Stimulated activated CD8-positive, alpha-beta memory T cell treated with anti-CD3 and anti-CD28 coated beads, Interleukin-15, amount 100 ng/mL, for 1 hour (primary cell): Measurements from ENCODE around the gene FCGBP.
"Not testable (repeated sequence)": the region's sequence is repeated elsewhere in the genome, so short reads cannot be mapped to it uniquely, and the experiment has no call there.

Source experiments
- DNase-seq: peaks from one replicate; pipeline ENCODE4 v3.0.0-alpha.2; 2020; ENCODE audit warnings: low read depth

FCGBP gene

DNA sequence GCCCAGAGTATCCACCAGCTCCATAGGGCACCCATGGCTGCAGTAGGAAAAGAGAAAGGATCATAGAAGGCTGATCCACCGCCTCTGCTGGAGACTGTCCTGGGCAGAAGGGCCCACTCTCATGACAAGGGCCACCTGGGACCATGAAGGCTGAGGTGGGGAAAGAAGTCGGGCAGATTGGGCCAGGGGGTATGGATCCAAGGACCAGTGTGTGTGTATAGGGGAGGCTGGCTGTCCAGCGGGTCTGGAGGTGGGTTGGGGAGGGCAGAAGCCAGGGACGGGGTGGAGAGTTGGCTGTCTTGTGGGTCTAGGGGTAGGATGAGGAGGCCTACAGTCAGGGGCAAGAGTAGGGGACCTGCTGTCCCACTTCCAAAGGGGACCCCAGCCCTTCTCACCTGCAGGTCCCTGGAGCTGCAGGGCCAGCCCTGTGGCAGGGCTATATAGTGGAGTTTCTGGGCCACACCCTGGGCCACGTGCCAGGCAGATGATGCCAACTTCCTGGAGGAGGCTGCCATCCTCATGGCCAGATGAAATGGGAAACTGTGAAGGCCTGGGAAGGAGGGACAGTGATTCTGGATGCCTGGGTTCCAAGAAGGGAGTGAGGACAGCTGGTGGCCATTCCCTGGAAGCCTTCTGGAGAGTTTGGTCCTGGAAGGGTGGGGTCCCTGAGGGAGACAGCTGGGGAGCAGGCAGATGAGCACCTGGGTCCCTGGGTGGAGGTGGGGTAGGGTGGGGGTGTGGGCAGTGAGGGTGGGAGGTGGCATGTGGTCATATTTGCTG is at the start of gene FCGBP:
FCGBP (minus strand) TSS at position 51 of the 780 bp plus-strand sequence.
- no peak for DNase-seq

GRCh38 chr19:39983695-39984300 is 49.4 kb upstream of the FCGBP start:
- DNase-seq = no peak

DNA sequence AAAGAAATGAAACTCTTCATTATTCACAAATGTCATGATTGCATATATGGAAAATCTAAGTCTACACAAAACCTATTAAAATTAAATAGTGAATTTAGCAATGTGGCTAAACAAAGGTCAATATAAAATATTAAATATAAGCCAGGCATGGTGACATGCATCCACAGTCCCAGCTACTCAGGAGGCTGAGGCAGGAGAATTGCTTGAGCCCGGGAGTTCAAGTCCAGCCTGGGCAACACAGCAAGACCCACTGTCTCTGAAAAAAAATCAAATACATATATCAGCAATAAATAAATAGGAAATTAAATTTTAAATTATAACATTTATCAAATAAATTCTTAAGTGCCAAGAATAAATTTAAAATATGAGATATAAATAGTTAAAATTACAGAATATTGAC is 48.4 kb upstream of the FCGBP start:
- DNase-seq = no peak

- DNase-seq = no peak
Observed at GRCh38 chr19:39974377-39975155, 40.1 kb upstream of the FCGBP start.

DNA sequence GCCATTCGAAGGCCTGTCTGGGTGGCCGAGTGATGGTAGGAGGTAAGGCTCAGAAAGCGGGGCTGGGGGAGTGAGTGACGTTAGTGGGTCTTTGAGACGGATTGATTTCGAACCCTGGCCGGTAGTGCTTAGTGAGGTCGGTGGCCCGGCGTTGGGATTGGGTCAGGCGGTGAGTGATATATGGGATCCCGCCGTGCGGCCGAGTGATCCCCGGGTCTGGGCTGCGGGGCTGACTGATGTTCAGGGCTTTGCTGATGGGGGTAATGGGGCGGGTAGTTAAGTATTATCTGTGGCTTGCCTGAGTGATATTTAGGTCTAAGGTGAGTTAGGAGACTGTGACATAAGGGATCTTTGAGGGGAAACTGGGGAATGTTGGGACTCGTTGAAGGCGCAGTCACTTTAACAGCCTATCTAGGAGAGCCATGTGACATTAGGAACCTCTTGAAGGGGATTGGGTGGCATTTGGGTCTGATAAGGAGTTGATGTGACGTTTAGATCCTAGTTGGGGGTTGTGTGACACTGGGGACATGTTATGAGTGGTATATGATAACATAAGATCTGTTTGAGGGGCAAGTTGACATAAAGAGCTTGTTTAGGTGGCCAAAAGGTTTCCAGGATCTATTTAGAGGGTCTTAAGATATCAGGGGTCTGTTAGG is 37.1 kb upstream of the FCGBP start:
- no peak for DNase-seq

DNA sequence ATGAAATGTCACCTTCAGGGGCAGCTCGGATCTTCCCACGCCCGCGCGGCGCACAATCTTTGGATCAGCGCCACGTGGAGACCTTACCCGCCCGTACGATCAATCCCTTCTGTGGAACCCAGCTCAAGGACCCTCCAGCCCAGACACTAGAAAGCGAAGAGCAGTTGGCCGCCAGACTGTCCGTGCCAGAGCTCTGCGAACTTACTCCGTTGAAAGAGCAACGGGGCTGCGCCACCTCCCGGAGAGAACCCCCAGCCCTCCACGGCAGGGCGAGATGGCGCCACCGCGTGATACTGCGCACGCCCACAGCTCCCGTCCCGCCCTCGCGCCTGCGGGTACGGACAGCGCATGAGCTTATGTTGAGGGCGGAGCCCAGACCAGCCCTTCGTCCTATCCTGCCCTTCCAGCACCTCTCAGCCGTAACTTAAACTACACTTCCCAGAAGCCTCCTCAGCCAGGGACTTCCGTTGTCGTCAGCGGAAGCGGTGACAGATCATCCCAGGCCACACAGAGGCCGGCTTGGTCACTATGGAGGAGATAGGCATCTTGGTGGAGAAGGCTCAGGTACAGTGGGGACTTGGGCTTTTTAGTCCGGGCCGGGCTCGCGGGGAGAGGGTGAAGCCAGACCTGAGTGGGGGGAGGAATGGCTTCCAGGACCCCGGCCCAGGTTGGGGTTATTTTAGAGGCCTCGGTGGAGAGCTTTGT is 36.4 kb upstream of the FCGBP start, which contains the start of gene PSMC4:
PSMC4 (plus strand) TSS at position 491 of the 705 bp plus-strand sequence; CDS start at position 529, 38 bp downstream.
- peak; percentile 96 for DNase-seq

DNA sequence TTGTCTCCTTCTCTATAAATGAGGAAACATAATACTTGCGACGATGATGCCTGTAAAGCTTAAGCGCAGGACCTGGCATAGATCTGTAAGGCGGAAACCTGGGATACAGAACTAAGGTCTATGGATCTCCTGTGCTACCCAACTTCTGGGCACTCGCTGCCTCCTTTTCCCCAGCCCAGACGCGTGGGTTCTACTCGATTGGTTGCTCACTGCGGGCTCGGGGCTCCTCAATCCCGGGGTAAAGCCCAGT is 35.9 kb upstream of the FCGBP start:
- peak; percentile 7 for DNase-seq

DNA sequence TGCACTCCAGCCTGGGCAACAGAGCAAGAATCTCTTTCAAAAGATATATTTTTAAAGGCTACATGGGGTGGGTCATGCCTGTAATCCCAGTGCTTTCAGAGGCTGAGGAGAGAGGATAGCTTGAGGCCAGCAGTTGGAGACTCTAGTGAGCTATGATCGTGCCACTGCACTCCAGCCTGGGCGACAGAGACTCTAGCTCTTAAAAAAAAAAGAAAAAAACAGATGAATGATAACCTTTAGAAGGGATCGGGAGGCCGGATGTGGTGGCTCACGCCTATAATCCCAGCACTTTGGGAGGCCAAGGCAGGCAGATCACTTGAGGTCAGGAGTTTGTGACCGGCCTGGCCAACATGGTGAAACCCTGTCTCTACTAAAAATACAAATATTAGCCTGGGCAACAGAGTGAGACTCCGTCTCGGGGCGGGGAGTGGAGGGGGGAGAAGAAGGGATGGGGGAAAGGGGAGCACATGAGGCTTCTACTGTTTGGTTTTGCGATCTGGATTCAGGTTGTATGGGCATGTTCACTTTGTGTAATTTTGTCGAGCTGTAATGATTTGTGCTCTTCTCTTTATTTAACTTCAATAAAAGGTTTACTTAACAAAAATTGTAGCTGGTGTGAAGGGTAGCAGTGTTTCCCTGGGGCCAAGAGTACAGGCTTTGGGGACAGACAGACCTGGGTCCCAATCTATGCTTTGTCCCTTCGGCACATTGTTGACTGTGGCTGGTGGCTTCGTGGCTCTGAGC is 35.4 kb upstream of the FCGBP start:
- DNase-seq = no peak

DNA sequence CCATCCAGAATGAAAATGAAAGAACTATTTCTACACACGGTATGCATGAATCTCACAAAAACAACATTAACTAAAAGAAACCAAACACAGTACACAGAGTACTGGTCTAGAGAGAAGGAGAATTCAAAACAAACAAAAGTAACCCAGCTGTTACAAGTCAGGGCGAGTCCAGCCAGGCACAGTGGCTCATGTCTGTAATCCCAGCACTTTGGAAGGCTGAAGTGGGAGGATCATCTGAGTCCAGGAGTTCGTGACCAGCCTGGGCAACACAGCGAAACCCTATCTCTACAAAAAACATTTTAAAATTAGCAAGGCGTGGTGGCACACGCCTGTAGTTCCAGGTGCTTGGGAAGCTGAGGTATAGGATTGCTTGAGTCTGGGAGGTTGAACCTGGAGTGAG is 34.8 kb upstream of the FCGBP start:
- DNase-seq = no peak

DNA sequence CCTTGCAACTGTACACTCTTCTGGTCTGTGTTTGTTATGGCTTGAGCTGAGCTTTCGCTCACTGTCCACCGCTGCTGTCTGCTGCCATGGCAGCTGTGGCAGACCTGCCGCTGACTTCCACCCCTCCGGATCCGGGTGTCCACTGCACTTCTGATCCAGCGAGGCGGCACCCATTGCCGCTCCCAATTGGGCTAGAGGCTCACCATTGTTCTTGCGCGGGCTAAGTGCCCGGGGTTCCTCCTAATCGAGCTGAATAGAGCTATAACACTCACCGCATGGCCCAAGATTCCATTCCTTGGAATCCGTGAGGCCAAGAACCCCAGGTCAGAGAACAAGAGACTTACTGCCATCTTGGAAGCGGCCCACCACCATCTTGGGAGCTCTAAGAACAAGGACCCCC is 34.4 kb upstream of the FCGBP start:
- no peak for DNase-seq

GRCh38 chr19:39967561-39967960 is 33.1 kb upstream of the FCGBP start:
- no peak for DNase-seq

DNA sequence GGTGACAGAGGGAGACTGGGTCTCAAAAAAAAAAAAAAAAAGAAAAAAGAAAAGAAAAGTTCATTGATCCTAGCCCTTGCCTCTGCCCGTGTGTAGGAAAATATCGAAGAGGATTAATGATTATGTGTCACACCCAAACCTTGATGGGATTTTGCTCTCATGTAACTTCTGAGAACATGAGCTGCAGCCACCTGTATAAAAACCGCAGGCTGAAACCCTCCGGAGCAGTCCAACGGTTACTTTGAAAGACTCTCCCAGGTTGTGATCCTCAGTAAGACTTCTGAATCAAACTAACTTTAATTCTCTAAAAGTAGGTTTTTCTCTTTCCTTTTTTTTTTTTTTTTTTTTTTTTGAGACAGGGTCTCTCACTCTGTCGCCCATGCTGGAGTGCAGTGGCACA is 32.2 kb upstream of the FCGBP start:
- DNase-seq = no peak

- no peak for DNase-seq
Observed at GRCh38 chr19:39963898-39964297, 29.5 kb upstream of the FCGBP start.

DNA sequence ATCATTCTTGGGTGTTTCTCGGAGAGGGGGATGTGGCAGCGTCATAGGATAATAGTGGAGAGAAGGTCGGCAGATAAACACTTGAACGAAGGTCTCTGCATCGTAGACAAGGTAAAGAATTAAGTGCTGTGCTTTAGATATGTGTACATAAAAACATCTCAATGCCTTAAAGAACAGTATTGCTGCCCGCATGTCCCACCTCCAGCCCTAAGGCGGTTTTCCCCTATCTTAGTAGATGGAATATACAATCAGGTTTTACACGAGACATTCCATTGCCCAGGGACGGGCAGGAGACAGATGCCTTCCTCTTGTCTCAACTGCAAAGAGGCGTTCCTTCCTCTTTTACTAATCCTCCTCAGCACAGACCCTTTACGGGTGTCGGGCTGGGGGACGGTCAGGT is 25.0 kb upstream of the FCGBP start:
- not testable (repeated sequence) for DNase-seq

DNA sequence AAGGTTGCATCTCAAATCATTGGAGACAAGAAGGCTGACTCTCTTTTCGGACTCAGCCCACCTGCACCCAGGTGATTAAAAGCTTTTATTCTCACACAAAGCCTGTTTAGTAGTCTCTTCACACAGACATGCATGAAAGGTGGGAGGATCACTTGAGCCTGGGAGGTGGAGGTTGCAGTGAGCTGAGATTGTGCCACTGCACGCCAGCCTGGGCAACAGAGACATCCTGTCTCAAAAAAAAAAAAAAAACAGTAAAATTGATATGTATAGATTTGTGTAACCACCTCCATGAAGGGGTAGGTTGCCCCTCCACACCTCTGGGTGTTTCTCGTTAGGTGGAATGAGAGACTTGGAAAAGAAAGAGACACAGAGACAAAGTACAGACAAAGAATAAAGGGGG is 24.5 kb upstream of the FCGBP start:
- DNase-seq = not testable (repeated sequence)

DNA sequence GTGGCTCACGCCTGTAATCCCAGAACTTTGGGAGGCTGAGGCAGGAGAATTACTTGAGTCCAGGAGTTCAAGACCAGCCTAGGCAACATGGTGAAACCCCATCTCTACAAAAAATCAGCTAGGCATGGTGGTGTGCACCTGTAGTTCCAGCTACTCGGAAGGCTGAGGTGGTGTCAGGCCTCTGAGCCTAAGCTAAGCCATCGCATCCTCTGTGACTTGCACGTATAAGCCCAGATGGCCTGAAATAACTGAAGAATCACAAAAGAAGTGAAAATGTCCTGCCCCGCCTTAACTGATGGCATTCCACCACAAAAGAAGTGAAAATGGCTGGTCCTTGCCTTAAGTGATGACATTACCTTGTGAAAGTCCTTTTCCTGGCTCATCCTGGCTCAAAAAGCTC is 23.5 kb upstream of the FCGBP start:
- not testable (repeated sequence) for DNase-seq

DNA sequence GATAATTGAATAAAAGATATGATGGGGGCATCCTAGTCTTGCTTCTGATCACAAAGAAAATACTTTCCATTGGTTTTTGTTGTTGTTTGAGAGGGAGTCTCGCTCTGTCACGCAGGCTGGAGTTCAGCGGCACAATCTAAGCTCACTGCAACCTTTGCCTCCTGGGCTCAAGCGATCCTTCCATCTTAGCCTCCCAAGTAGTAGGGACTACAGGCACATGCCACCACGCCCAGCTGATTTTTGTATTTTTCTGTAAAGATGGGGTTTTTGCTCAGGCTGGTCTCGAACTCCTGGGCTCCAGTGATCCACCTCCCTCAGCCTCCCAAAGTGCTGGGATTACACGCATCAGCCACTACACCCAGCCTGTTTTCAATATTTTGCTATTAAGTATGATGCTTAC is 19.5 kb upstream of the FCGBP start:
- no peak for DNase-seq

GRCh38 chr19:39951686-39952085 is 17.3 kb upstream of the FCGBP start:
- DNase-seq = no peak

DNA sequence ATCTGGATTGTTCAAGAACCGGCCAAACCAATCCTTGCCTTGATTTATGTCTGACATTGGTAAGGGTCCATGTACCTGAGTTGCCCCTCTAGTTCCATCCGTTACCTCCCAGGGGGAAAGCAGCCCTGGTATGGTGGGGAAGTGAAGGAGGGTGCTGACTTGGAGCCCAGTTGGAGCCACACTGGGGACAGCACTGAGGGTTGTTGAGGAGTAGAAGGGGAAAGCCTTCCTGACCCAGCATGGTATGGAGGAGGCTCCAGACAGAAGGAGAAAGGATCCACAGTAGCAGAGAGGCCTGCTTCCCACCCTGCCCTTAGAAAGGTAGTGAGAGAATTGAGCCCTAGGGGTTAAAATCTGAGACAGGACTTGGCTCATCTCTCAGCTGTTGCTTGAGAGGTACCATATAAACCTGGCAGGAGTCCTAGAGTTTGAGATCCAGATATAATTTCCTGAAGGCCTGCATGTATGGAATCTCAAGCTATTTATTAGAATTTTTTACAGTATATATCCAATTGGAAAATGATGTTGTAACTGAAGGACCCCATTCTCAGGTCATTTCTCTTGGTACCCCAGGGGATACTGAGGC is 16.7 kb upstream of the FCGBP start:
- DNase-seq = no peak

DNA sequence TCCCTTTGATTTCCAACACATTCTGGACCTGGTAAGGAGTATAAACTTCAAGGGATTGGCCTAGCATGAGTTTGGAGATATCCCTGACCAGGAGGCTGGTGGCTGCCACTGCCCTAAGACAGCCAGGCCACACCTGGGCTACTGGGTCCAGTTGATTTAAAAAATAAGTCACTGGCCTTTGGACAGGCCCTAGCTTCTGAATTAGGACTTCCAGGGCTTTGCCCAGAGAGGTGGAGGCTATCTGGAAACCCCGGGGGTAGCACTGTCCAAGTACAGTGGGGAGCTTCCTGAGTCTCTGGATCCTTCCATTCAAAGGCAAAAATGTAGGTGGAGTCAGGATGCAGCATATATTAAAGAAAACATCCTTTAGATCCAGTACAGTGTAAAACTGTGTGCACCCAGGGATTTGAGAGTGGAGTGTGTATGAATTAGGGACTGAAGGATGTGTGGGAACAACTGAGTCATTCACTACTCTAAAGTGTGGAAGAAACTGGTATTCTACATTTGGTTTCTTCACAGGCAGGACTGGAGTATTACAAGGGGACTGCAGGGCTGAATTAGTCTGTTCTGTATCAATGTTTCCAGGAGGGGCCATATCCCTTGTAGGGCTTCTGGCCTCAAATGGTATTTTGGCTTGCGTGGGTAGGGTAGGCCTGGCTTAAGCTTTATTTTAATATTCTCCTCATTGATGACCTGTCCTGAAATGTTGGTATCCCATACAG is 14.8 kb upstream of the FCGBP start:
- DNase-seq = no peak
